ENCODE data around the gene ZNF774. TPM values are rescaled to one million over a fixed set of nuclear protein-coding genes. Genes with fewer than 3 reads are reported as not detected.
A peak's percentile ranks its signal among the peaks of the same experiment; 100 is the strongest.
"Not testable (repeated sequence)": the region's sequence is repeated elsewhere in the genome, so short reads cannot be mapped to it uniquely, and the experiment has no call there.

The ZNF774 gene
- total RNA-seq, 1 donor from 2014 or later, result 10.0 TPM

GRCh38 chr15:90407336-90407735 lies 55.3 kb downstream of the ZNF774 start:
- no peak for TF ChIP-seq CTCF (IDR thresholded peaks at IDR 0.05; ENCODE audit: unreplicated experiment)
- DNase-seq (ENCODE audit: low spot score in 2 of 2, unreplicated experiment in 2 of 2), result no peak
- Mint-ChIP-seq H3K27me3 (ENCODE audit: low read depth) (no peaks in the 10 kb centered on the region), H3K4me1 (peaks cover 51% of the 10 kb centered on the region), H3K4me3 (no peak overlapping the region), H3K27ac (peak overlapping the region; percentile 88), H3K9me3 (peaks cover 4% of the 10 kb centered on the region), H3K36me3 (peaks cover 14% of the 10 kb centered on the region)

- Mint-ChIP-seq H3K36me3 (peaks cover 14% of the 10 kb centered on the region), H3K9me3 (peaks cover 4% of the 10 kb centered on the region), H3K27me3 (ENCODE audit: low read depth) (no peaks in the 10 kb centered on the region), H3K4me1 (peaks cover 53% of the 10 kb centered on the region), H3K4me3 (no peak overlapping the region), H3K27ac (peak overlapping the region; percentile 88)
- TF ChIP-seq CTCF (IDR thresholded peaks at IDR 0.05; ENCODE audit: unreplicated experiment), result no peak
- no peak for DNase-seq (ENCODE audit: low spot score in 2 of 2, unreplicated experiment in 2 of 2)
Observed at GRCh38 chr15:90407871-90408317, 55.8 kb downstream of the ZNF774 start.

DNA sequence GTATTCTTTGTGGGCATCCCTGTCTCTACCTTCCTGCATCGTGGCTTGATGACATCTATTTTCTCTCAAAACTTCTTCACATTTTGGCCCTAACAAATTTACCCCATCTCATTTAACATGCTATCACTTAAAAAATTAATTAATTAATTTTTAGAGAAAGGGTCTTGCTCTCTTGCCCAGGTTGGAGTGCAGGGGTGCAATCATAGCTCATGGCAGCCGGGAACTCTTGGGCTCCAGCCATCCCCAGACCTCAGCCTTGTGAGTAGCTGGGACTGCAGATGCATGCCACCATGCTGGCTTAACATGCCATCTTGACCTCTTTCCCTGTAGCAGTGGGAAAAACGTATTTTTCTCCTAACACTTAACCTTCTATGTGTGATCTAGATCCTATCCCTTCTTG lies 56.6 kb downstream of the ZNF774 start:
- H3K36me3 Mint-ChIP-seq, result peaks cover 14% of the 10 kb centered on the region
- peaks cover 61% of the 10 kb centered on the region for H3K4me1 Mint-ChIP-seq
- no peak for TF ChIP-seq CTCF (IDR thresholded peaks at IDR 0.05; ENCODE audit: unreplicated experiment)

DNA sequence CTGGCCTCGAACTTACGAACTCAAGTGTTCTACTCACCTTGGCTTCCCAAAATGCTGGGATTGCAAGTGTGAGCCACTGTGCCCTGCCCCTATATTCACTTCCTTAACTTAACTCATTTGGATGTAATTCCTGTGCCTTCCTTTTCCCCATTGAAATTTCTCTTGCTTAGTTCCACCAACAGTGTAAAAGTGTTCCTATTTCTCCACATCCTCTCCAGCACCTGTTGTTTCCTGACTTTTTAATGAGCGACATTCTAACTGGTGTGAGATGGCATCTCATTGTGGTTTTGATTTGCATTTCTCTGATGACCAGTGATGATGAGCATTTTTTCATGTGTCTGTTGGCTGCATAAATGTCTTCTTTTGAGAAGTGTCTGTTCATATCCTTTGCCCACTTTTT lies 57.5 kb downstream of the ZNF774 start:
- not testable (repeated sequence) for H3K9me3 Mint-ChIP-seq; DNase-seq (ENCODE audit: low spot score in 2 of 2, unreplicated experiment in 2 of 2); H3K27me3 Mint-ChIP-seq (ENCODE audit: low read depth); H3K4me3 Mint-ChIP-seq
- H3K36me3 Mint-ChIP-seq, result peaks cover 14% of the 10 kb centered on the region
- H3K4me1 Mint-ChIP-seq, result peaks cover 68% of the 10 kb centered on the region
- H3K27ac Mint-ChIP-seq, result peak overlapping the region; percentile 5

More for the DNA sequence above, 56.6 kb downstream of the ZNF774 start:
- H3K27ac Mint-ChIP-seq, result no peak overlapping the region
- H3K9me3 Mint-ChIP-seq, result peaks cover 4% of the 10 kb centered on the region
- no peak overlapping the region for H3K4me3 Mint-ChIP-seq
- no peaks in the 10 kb centered on the region for H3K27me3 Mint-ChIP-seq (ENCODE audit: low read depth)
- no peak for DNase-seq (ENCODE audit: low spot score in 2 of 2, unreplicated experiment in 2 of 2)

DNA sequence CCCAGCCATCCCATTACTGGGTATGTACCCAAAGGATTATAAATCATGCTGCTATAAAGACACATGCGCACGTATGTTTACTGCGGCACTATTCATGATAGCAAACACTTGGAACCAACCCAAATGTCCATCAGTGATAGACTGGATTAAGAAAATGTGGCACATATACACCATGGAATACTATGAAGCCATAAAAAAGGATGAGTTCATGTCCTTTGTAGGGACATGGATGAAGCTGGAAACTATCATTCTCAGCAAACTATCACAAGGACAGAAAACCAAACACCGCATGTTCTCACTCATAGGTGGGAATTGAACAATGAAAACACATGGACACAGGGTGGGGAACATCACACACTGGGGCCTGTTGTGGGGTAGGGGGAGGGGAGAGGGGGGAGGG lies 58.2 kb downstream of the ZNF774 start:
- H3K4me1 Mint-ChIP-seq, result peaks cover 68% of the 10 kb centered on the region
- peaks cover 13% of the 10 kb centered on the region for H3K36me3 Mint-ChIP-seq
- peak overlapping the region; percentile 5 for H3K27ac Mint-ChIP-seq
- not testable (repeated sequence) for H3K9me3 Mint-ChIP-seq; H3K4me3 Mint-ChIP-seq; H3K27me3 Mint-ChIP-seq (ENCODE audit: low read depth); DNase-seq (ENCODE audit: low spot score in 2 of 2, unreplicated experiment in 2 of 2)

- Mint-ChIP-seq H3K9me3 (peaks cover 4% of the 10 kb centered on the region), H3K36me3 (peaks cover 13% of the 10 kb centered on the region), H3K27ac (peak overlapping the region; percentile 98), H3K27me3 (ENCODE audit: low read depth) (no peaks in the 10 kb centered on the region), H3K4me1 (peaks cover 67% of the 10 kb centered on the region), H3K4me3 (no peak overlapping the region)
- no peak for DNase-seq (ENCODE audit: low spot score in 2 of 2, unreplicated experiment in 2 of 2)
- no peak for TF ChIP-seq CTCF (IDR thresholded peaks at IDR 0.05; ENCODE audit: unreplicated experiment)
Observed at GRCh38 chr15:90411176-90411575, 59.1 kb downstream of the ZNF774 start.

Other genes starting within 250 kb of the ZNF774 start
- gene IDH2, start 249.8 kb upstream of the ZNF774 start, total RNA-seq, result 126 to 132 TPM (median 127 TPM) in 3 replicates
- gene SEMA4B, start 151.0 kb upstream of the ZNF774 start, total RNA-seq, result 32.3 to 37.7 TPM (median 35.4 TPM) in 3 replicates
- gene CIB1, start 118.3 kb upstream of the ZNF774 start, total RNA-seq, result 16.9 to 18.1 TPM (median 17.6 TPM) in 3 replicates
- 8.0 to 9.2 TPM (median 8.4 TPM) in 3 replicates for gene GDPGP1, start 118.1 kb upstream of the ZNF774 start, total RNA-seq
- 0.33 to 0.77 TPM (median 0.47 TPM) in 3 replicates for gene TTLL13, start 102.7 kb upstream of the ZNF774 start, total RNA-seq
- 91.9 to 93.4 TPM (median 92.8 TPM) in 3 replicates for gene NGRN, start 86.6 kb upstream of the ZNF774 start, total RNA-seq
- 104 to 110 TPM (median 105 TPM) in 3 replicates for gene IQGAP1, start 36.0 kb downstream of the ZNF774 start, total RNA-seq
- gene CRTC3, start 177.6 kb downstream of the ZNF774 start, total RNA-seq, result 52.9 to 57.1 TPM (median 56.6 TPM) in 3 replicates

All from mesothelial cell of epicardium (in vitro differentiated cells).